Stimulated activated CD4-positive, alpha-beta T cell treated with anti-CD3 and anti-CD28 coated beads, Interleukin-12 subunit alpha, Interleukin-12 subunit beta, amount 100 ng/mL, for 48 hours (primary cell): ENCODE data around the gene DKK3.

Experiments
- DNase-seq, 3 donors: peaks; one replicate each; pipeline ENCODE4 v3.0.0-alpha.2; 2020; ENCODE audit warnings: low read depth in 2 of 3, low spot score in 1 of 3

DKK3 gene

GRCh38 chr11:11983427-11983826 is 25.0 kb downstream of the DKK3 start:
- DNase-seq, result no peak

DNA sequence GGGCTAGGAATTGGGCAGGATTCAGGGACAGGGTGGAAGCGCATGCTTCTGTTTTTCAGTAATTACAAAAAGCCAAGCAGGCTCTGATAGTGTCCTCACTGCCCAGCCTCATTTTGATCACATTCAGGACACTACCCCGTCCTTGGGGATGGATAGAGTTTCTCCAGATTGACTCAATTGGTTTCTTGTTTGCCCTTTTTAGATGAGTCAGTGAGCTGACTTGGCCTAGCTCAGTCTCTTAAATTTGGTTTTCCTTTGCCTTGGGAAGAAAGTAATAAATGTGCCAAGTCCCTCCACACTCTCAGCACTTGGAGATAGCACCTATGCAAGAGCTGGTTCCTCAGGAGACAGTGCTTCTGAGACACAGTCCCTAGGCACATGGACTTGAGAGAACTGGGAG is 25.5 kb downstream of the DKK3 start:
- DNase-seq, result no peak

DNA sequence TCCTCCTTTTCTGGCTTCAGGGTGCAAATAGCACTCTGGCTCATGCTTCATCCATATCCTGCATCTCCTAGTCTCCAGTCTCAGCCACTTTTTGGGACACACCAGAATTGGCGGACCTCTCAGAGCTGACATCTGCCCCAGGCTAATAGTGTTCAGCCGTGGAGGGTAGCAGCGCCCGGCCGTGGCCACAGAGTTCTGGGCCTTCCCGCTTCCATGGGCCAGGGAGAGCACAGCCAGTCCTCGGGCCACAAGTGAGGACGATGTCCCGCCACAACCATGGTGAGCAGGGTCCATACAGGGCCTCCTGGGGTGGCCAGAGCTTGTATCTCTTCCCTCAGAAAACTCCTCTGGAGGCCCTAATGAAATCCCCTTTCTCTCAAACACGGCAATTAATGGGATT is 26.0 kb downstream of the DKK3 start:
- DNase-seq, result no peak

DNA sequence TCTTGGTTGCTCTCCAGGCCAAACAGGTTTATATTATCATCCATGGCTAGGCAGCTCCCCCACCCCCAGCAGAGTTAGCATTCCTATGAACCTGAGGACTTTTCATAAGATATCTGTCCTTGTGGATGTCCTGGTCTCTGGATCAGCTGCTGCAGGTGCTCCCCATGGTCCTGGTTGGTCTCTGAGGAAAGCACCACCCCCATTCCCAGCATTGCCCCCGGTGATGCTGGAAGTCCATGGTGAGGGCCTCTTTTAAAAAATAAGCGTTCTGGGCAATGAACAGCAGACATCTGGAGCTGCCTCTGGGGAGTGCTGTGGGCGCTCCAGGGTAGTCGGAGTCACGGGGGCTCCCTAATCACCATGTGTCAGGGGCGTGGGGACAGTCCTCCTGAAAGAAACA is 26.6 kb downstream of the DKK3 start:
- DNase-seq, result no peak

DNA sequence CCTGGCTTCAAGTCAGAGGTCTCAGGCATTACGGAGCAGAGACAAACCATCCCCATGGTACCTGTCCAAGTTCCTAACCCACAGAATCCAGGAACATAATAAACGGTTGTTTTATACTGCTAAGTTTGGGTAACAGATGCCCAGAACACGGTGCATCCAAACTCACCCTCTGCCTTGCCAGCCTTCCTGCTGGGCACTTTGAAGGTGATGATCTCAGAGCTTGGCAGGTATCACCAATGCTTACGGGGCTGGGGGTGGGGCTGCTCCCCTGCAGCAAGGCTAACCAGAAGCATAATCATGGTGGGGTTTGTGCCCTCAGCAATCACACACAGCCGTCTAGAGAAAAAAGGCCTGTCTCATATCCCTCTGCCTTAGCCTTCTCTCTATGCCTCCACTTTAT is 27.1 kb downstream of the DKK3 start:
- DNase-seq, result no peak

GRCh38 chr11:11980841-11981308 is 27.6 kb downstream of the DKK3 start:
- DNase-seq, result no peak

GRCh38 chr11:11980200-11980599 is 28.2 kb downstream of the DKK3 start:
- DNase-seq, result no peak

DNA sequence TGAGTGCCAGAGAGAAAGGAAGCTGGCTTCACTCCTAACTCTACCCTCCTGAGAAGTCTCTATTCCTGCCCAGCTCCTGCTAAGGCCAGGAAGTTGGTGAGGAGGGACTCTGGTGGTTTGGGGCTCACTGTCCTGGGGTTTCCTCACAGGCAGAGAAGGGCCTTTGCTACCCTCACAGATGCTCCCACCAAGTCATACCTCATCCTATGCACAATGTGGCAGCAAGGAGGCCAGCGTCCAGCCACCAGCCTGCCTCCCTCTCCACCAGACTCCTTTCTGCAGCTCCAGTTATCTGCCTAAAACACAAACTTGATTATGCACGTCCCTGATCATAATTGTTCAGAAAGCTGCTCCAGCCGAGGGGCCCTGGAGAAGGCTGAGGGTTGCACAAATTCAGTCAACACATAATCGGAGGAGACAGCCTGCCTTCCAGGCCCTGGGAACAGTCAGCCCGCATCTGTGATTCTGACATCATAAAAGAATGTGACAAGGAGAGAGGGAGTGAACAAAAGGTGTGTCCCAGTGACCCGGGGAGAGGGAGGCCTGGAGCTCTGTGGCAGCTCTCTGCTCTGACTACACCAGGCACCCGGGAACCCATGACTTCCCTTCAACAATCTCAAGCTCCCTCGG is 28.8 kb downstream of the DKK3 start:
- DNase-seq, result no peak

DNA sequence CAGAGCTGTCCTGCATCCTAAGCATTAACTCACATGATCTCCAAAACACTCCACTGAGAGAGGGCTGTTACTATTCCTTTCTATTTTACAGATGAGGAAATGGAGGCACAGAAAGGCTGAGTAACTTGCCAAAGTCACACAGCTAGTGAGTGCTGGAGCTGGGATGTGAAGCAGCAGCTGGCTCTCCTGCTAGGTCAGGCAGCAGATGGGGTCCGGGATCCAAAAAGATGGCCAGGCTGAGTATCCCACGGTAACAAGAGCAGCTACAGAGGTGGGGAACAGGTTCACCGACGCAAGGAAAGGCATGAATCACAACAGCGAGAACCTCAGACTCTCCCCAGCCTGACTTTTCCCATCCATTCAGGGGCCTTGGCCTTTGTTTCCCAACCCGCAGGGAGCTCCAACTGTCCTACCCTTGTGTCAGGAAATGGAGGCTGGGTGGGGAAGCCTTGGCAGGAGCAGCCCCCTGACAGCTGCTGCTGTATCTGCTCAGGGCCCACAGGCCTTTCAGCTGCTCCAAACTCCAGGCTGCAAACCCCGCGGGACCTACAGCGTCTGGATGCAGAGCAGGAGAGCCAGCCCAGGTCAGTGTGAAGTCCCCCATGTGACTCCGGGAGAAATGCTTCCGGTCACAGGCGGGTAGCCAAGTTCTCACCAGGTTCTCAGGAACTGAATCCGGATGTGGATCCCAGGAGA is 29.5 kb downstream of the DKK3 start:
- no peak for DNase-seq

DNA sequence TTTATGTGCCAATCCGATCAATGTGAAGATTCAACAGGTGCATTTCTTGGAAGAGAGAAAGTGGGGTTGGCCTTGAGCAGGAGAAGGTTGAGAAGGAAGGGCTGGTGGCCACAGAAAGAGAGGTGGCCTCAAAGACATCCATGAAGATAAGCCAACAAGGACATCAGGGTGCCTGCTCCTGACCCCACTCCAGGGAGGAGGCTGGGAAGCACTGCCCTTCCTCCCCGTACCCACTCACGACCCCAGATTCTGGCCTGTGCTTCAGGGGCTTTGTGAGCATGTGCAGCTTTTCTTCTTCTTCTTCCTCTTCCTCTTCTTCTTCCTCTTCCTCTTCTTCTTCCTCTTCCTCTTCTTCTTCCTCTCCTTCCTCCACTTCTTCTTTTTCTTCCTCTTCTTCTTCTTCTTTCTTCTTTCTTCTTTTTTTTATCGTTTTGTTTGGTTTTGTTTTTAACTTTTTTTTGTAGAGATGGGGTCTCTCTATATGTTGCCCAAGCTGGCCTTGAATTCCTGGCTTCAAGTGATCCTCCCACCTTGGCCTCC is 30.3 kb downstream of the DKK3 start:
- no peak for DNase-seq

GRCh38 chr11:11977206-11977938 is 31.1 kb downstream of the DKK3 start:
- DNase-seq, result no peak

DNA sequence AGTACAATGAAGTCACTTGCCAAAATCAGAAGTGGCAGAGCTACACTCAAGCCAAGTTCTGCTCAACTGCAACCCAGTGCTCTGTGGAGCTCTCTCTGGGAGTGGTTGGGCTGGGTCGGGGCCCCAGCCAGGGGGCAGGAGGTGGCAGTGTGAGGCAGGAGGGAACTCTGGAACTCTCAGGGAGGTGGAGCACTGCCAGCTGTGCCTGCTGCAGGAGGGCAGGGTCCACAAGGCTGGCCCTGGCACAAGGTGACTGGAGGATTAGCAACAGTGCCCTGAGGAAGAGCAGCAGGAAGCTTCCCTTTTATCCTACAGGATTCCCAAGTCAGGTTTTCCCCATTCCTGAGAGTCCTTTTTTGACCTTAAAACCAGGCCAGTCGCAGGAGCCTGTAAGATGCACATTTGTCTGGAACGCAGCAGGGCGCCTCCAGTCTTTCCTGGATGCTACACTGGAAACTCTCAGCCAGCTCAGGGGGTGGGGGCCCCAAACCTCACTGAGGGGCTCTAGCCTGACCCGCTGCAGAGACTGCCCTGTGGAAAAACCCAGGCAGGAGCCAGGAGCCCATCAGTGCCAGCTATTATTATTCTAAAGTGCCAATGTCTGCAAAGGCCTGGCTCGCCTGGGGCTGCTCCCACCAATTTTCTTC is 31.8 kb downstream of the DKK3 start:
- DNase-seq, result no peak

DNA sequence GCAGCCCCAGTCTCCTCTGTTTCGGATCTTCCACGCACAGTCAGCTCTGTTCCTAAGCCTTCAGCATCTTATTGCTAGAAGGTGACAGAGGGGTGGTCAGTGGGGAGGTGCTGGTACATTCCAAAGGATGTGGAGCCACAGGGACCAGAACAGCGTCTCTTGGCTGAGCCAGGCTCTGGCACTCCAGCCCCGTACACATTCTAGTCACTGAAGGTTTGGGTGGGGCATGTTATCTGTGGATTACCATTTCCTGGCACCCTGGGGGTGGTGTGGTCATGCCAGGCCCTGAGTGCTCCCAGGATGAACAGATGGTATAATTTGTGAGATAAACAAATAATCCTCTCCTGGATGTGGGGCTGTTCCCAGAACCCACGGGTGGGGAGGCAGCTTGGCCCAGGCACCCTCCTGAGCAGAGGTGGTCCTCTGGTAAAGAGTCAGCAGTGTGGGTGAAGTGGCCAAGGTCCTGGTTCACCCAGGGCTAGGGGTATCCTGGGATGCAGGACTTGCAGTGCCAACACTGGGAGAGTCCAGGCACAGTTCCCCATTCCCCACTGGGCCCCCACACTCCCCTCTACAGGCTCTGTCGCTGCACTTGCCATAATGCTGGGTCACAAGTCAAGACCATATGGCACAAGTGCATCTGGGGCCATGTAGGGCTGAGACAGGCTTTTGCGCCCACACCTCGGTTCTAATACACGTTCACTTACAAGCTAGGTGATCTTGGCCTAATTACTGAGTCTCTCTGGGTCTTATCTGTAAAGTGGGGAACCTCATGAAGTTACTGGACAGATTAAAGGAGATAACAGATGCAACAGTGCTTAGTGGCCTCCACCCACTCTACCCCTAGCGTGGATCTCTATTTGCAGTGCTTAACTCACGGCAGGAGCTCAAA is 33.0 kb downstream of the DKK3 start:
- no peak for DNase-seq

DNA sequence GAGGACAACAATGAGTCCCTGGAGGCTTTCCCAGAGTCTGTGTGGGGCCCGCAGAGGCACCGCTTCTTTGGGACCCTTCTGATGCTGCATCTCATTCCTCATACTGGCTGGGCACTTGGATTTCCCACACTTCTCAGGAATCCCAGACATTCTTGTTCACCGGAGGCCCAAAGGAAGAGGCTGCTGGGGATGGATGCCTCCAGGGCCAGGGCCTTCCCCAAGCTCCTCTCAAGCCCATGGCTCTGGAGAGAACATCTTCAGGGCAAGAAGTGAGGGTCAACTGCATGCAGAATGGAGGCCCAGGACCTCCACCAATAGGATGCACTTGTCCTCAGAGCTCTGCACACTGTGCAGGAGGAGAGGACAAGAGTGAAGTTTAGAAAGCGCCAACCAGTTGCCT is 34.6 kb downstream of the DKK3 start:
- DNase-seq, result no peak

DNA sequence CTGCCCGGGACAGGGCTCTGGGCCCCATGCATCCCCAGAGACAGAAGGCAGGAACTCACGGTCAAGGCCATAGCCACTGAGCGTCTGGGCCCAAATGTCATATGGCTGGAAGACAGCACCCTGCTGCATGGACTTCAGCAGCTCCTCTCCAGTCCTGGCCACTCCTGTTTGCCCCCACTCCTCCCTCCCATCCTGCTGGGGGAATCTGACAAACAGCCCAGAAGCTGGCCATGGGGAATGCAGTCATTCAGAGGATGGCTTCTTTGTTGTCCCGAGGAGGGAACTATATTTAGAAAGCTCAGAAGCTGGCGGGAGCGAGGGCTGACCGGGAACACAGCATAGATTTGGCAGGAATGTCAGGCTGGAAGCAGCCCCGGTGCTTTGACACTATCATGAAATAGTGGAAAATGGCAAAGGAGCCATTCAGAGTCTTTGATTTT is 35.0 kb downstream of the DKK3 start:
- no peak for DNase-seq

- DNase-seq, result no peak
Measured at GRCh38 chr11:11972730-11973341, 35.6 kb downstream of the DKK3 start.

DNA sequence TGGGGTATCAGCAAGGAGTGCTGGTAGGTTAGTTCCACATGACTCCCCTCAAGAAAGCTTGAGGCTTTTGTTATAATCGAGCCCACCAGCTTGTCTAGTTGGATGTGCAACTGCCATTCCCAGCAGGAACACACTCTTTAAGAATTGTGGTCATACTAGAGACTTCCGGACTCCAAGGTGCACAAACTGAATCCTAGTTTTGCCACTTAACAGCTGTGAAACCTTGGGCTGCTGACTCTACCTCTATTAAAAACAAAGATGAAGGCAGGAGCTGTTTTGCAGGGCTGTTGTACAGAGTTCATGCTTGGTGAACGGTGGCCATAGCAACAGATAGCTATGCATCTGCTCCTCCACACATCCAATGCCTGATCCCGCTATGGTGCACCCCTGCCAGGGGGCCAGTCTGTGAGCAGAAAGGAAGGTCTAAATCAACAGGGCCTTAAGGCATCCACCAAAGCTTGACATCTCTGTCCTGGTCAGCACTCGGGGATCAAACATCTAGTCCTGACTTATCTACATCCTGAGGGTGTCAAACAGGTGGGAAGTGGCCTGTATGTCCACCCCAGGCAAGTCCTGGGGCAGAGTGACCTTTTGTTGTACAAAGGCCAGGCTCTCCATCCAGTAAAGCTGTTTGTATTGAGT is 36.4 kb downstream of the DKK3 start:
- no peak for DNase-seq

GRCh38 chr11:11970556-11970955 is 37.9 kb downstream of the DKK3 start:
- DNase-seq, result no peak

DNA sequence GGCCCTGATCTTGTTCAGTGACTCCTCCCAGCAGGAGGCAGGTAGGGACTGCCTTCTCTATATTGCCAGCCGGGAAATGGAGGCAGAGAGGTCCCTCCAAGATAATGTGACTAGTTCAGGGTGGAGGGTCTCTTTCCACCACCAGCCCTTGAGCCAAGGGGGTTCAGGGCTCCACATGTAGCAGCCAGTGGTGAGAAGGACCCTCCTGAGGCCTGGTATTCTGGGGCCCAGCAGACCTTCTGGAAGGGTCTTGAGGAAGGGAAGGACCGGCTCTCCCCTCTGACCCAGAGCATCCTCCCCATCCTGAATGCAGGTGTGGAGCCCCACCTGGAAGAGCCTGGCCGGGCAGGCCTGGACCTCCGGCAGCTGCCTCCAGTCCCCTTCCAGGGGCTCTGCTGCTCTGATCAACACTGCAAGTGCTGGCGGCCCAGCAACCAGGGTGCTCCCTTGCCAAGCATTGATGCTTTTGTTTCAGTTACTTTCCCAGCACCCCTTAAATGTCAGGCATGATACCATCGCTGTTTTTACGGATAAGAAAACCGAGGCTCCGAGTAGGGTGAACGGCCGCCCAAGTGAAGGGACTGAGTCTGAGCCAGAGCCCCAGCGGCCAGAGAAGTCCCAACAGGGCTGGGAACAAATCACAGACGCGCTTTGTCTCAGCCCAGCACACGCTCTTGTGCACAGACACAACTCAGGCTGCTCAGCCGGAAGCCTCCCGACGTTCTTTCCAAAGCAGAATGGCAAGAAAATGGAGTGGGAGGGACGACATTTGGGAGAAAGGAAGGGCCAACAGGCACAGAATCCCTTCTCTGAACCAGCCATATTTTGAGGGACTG is 38.8 kb downstream of the DKK3 start:
- no peak for DNase-seq
